Thyroid gland (tissue), 4 donors: ENCODE measurements around the gene KCNJ14.

Source experiments
- CTCF ChIP-seq, 6 experiments: fragments of 200-600 bp in 3 of 6; fragments of 450-650 bp in 3 of 6; sonication (generic) in 3 of 6; IDR thresholded peaks; one replicate each; pipeline ENCODE4 v1.5.1; 2016 to 2019; ENCODE audit warnings: antibody characterized with exemption in 6 of 6, mild to moderate bottlenecking in 2 of 6, inconsistent platforms in 1 of 6, moderate library complexity in 1 of 6
- POLR2A ChIP-seq, 2 donors: fragments of 450-650 bp; IDR thresholded peaks; one replicate each; pipeline ENCODE4 v1.6.1; 2017; ENCODE audit warnings: antibody characterized with exemption in 2 of 2, mild to moderate bottlenecking in 2 of 2, moderate library complexity in 1 of 2

GRCh38 chr19:48469289-48469881 lies 14.0 kb downstream of the KCNJ14 start, which contains the start of gene CYTH2:
- TF ChIP-seq CTCF (IDR thresholded peaks at IDR 0.05) (no peak), POLR2A (IDR thresholded peaks at IDR 0.05) (peak; percentile 76 to 95)
